ENCODE measurements around the gene SYT17.

Gene SYT17

DNA sequence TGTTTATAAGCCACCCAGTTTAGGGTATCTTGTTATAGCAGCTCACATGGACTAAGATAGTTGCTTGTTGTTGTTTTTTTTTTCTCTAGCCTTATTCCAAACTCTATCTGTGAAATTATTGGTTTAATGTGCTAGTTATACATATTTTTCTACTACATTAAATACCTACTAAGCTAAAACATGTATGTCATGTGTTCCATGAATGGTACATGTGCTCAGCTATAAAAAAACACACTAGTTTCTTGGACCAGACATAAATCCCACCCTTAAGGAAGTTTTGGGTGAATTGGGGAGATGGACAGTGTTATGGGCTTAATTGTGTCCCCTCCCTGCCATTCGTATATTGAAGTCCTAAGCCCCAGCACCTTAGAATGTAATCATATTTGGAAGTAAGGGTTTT, 34.4 kb upstream of the SYT17 start (continued):
- TF ChIP-seq, protein P1, sequence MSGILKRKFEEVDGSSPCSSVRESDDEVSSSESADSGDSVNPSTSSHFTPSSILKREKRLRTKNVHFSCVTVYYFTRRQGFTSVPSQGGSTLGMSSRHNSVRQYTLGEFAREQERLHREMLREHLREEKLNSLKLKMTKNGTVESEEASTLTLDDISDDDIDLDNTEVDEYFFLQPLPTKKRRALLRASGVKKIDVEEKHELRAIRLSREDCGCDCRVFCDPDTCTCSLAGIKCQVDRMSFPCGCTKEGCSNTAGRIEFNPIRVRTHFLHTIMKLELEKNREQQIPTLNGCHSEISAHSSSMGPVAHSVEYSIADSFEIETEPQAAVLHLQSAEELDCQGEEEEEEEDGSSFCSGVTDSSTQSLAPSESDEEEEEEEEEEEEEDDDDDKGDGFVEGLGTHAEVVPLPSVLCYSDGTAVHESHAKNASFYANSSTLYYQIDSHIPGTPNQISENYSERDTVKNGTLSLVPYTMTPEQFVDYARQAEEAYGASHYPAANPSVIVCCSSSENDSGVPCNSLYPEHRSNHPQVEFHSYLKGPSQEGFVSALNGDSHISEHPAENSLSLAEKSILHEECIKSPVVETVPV (CRISPR knock-in tag; IDR thresholded peaks at IDR 0.05) = no peak

DNA sequence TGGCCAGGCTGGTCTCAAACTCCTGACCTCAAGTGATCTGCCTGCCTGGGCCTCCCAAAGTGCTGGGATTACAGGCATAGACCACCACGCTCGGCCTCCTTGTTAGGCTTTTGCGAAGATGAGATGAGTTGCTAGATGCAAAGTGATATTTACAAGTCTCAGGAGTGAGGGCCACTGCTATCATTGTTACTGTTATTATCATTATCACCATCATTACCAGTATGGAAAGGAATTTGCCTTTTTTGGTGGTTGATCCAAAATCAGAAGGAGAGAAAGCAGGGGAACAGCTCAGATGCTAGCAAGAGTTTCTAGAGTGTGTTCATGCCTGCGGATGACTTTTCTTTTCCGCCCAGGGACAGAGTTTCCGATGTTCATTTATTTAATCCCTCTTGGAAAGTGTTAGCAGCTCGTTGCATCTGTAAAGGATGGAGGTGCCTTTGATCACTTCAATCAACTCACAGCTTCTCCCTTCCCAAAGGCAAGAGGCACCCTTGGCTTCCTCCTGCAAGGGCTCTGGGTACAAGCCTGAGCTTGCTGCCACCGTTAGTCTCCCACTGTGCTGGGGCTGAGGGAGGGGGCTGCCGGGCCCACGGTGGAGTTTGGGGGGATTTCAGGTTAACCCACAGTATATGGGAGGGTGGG, 32.7 kb upstream of the SYT17 start:
- no peak for TF ChIP-seq ZNF565 (CRISPR knock-in tag; conservative IDR thresholded peaks at IDR 0.05; ENCODE audit: low read depth)
- no peak for ATAC-seq

DNA sequence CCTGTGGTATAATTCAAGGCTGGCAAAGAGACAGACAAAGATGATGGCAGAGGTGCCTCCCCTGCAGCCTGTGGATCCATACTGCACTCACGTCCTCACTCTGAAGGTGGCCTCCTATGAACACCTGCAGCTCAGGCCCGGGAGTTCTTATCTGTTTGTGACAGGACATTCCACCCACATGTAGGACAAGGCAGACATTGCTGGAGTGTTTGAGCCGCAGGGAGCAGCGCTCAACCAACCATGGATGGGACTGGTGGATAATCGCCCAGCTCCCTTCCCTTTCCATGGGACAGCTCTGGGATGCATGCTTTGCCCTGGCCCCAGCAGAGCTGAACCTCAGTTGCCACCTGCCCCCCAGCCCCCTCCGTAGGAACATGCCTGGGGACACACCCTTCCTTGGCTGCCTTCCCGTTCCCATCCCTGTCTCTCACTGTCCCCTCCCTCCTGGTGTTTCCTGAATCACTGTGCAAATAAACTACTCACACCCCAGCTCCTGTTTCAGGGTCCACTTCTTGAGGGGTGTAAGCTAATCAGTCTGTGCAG, 32.1 kb upstream of the SYT17 start:
- ATAC-seq = peak; percentile 18; the same call in 1 of the 3 replicates
- no peak for TF ChIP-seq ESRRG (CRISPR knock-in tag; IDR thresholded peaks at IDR 0.05)
- TF ChIP-seq RARB (CRISPR knock-in tag; IDR thresholded peaks at IDR 0.05) = no peak
- TF ChIP-seq, protein P1 (CRISPR knock-in tag; IDR thresholded peaks at IDR 0.05) = no peak
- TF ChIP-seq ZNF70 (CRISPR knock-in tag; IDR thresholded peaks at IDR 0.05) = no peak
- no peak for TF ChIP-seq OSR1 (CRISPR knock-in tag; IDR thresholded peaks at IDR 0.05)
- no peak for TF ChIP-seq BACH2 (CRISPR knock-in tag; IDR thresholded peaks at IDR 0.05; ENCODE audit: borderline replicate concordance)
- TF ChIP-seq, protein P2, sequence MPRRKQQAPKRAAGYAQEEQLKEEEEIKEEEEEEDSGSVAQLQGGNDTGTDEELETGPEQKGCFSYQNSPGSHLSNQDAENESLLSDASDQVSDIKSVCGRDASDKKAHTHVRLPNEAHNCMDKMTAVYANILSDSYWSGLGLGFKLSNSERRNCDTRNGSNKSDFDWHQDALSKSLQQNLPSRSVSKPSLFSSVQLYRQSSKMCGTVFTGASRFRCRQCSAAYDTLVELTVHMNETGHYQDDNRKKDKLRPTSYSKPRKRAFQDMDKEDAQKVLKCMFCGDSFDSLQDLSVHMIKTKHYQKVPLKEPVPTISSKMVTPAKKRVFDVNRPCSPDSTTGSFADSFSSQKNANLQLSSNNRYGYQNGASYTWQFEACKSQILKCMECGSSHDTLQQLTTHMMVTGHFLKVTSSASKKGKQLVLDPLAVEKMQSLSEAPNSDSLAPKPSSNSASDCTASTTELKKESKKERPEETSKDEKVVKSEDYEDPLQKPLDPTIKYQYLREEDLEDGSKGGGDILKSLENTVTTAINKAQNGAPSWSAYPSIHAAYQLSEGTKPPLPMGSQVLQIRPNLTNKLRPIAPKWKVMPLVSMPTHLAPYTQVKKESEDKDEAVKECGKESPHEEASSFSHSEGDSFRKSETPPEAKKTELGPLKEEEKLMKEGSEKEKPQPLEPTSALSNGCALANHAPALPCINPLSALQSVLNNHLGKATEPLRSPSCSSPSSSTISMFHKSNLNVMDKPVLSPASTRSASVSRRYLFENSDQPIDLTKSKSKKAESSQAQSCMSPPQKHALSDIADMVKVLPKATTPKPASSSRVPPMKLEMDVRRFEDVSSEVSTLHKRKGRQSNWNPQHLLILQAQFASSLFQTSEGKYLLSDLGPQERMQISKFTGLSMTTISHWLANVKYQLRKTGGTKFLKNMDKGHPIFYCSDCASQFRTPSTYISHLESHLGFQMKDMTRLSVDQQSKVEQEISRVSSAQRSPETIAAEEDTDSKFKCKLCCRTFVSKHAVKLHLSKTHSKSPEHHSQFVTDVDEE (CRISPR knock-in tag; IDR thresholded peaks at IDR 0.05) = no peak
- no peak for TF ChIP-seq ZFP30 (CRISPR knock-in tag; IDR thresholded peaks at IDR 0.05)
- TF ChIP-seq ZNF8 (CRISPR knock-in tag; IDR thresholded peaks at IDR 0.05) = no peak
- no peak for TF ChIP-seq TOX (CRISPR knock-in tag; IDR thresholded peaks at IDR 0.05; ENCODE audit: borderline replicate concordance)
- TF ChIP-seq, protein P3, sequence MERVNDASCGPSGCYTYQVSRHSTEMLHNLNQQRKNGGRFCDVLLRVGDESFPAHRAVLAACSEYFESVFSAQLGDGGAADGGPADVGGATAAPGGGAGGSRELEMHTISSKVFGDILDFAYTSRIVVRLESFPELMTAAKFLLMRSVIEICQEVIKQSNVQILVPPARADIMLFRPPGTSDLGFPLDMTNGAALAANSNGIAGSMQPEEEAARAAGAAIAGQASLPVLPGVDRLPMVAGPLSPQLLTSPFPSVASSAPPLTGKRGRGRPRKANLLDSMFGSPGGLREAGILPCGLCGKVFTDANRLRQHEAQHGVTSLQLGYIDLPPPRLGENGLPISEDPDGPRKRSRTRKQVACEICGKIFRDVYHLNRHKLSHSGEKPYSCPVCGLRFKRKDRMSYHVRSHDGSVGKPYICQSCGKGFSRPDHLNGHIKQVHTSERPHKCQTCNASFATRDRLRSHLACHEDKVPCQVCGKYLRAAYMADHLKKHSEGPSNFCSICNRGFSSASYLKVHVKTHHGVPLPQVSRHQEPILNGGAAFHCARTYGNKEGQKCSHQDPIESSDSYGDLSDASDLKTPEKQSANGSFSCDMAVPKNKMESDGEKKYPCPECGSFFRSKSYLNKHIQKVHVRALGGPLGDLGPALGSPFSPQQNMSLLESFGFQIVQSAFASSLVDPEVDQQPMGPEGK (CRISPR knock-in tag; IDR thresholded peaks at IDR 0.05; ENCODE audit: borderline replicate concordance) = no peak
- TF ChIP-seq ZNF565 (CRISPR knock-in tag; conservative IDR thresholded peaks at IDR 0.05; ENCODE audit: low read depth) = no peak
- no peak for TF ChIP-seq ISL1 (CRISPR knock-in tag; IDR thresholded peaks at IDR 0.05)
- no peak for TF ChIP-seq SNAI2 (CRISPR knock-in tag; IDR thresholded peaks at IDR 0.05)
- TF ChIP-seq CSDC2 (CRISPR knock-in tag; IDR thresholded peaks at IDR 0.05) = no peak
- no peak for TF ChIP-seq ZFP3 (CRISPR knock-in tag; IDR thresholded peaks at IDR 0.05)

DNA sequence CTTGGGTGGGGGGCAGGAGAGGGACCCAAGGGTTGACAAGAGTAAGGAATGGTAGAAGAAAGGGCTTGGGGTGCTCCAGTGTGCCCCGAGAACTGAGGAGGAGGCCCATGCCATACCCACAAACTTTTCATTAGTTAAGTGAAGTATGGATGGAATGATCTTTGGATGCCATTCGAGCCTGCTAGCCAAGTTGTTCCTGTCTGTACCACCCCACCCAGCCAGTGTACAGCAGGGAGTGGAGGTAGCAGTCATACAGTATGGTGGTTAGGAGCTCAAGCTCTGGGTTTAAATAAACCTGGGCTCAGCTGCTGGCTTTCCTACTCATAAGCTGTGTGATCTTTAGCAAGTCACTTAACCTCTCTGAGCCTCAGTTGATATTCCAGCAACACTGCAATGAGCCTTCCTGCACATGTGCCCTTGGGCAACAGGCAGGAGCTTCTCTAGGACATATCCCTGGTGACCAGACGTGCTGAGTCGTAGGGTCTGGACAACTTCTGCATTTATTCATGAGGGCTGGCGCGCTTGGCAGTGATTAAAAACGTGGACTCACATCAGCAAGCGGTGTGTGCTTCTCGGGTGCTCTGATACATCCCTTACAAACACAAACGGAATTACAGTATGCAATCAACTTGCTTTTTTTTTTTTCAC, 31.4 kb upstream of the SYT17 start:
- peak; percentile 61 for ATAC-seq
- TF ChIP-seq, protein P4, sequence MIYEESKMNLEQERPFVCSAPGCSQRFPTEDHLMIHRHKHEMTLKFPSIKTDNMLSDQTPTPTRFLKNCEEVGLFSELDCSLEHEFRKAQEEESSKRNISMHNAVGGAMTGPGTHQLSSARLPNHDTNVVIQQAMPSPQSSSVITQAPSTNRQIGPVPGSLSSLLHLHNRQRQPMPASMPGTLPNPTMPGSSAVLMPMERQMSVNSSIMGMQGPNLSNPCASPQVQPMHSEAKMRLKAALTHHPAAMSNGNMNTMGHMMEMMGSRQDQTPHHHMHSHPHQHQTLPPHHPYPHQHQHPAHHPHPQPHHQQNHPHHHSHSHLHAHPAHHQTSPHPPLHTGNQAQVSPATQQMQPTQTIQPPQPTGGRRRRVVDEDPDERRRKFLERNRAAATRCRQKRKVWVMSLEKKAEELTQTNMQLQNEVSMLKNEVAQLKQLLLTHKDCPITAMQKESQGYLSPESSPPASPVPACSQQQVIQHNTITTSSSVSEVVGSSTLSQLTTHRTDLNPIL (CRISPR knock-in tag; IDR thresholded peaks at IDR 0.05; ENCODE audit: low read depth) = no peak
- no peak for TF ChIP-seq PPARA (CRISPR knock-in tag; IDR thresholded peaks at IDR 0.05; ENCODE audit: borderline replicate concordance)
- no peak for TF ChIP-seq TOX (CRISPR knock-in tag; IDR thresholded peaks at IDR 0.05; ENCODE audit: borderline replicate concordance)
- TF ChIP-seq, protein P3 (CRISPR knock-in tag; IDR thresholded peaks at IDR 0.05; ENCODE audit: borderline replicate concordance) = no peak
- TF ChIP-seq, protein P5, sequence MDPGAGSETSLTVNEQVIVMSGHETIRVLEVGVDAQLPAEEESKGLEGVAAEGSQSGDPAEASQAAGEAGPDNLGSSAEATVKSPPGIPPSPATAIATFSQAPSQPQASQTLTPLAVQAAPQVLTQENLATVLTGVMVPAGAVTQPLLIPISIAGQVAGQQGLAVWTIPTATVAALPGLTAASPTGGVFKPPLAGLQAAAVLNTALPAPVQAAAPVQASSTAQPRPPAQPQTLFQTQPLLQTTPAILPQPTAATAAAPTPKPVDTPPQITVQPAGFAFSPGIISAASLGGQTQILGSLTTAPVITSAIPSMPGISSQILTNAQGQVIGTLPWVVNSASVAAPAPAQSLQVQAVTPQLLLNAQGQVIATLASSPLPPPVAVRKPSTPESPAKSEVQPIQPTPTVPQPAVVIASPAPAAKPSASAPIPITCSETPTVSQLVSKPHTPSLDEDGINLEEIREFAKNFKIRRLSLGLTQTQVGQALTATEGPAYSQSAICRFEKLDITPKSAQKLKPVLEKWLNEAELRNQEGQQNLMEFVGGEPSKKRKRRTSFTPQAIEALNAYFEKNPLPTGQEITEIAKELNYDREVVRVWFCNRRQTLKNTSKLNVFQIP (CRISPR knock-in tag; IDR thresholded peaks at IDR 0.05; ENCODE audit: borderline replicate concordance, low read depth) = no peak
- no peak for TF ChIP-seq ISL1 (CRISPR knock-in tag; IDR thresholded peaks at IDR 0.05)
